Right cardiac atrium (tissue), 5 donors: ENCODE results near the gene SEMA3C. TPM values are rescaled to one million over a fixed set of nuclear protein-coding genes. Genes with fewer than 3 reads are reported as not detected.
A peak's percentile ranks its signal among the peaks of the same experiment; 100 is the strongest.

Experiments
- ATAC-seq, 2 donors: fragments of 200-7000 bp; cut with Tn5 transposase; one replicate each; pipeline versions ENCODE4 v1.8.0 to v1.9.1; 2020; ENCODE audit warnings: moderate library complexity in 2 of 2, mild to moderate bottlenecking in 1 of 2
- DNase-seq, 3 donors: peaks; one replicate each; pipeline ENCODE4 v3.0.0-alpha.2; 2020
- H3K27ac ChIP-seq: one replicate; pipeline ENCODE4 v1.5.1; 2013; ENCODE audit warnings: mild to moderate bottlenecking, low read length, control low read depth, moderate library complexity
- H3K27me3 ChIP-seq: one replicate; pipeline ENCODE4 v1.6.1; 2013; ENCODE audit not compliant: control insufficient read depth, insufficient read depth
- H3K4me1 ChIP-seq: one replicate; pipeline ENCODE4 v1.6.1; 2013; ENCODE audit warnings: low read length; ENCODE audit not compliant: control insufficient read depth, insufficient read depth
- H3K4me3 ChIP-seq: one replicate; pipeline ENCODE4 v1.5.1; 2013; ENCODE audit warnings: low read length, control low read depth
- H3K9me3 ChIP-seq: one replicate; pipeline ENCODE4 v1.6.1; 2013; ENCODE audit warnings: low read length; ENCODE audit not compliant: control insufficient read depth
- WGBS: extraction: QIAGEN DNeasy Blood & Tissue Kit; methylation state at CpG from one replicate; pipeline ENCODE4 v1.1.7; 2013; 5-methylcytosine and 5-hydroxymethylcytosine counted together
- intact Hi-C, 4 donors: fragments of 100-400 bp; cut with DNase I; formaldehyde crosslinking; loops; one replicate each; pipeline versions ENCODE4 v1.11.0 to v1.14.0; 2022 to 2023
- polyA plus RNA-seq: library from polyadenylated mRNA; stranded (reverse); fragments of 200-250 nt; gene quantifications from one replicate; pipeline ENCODE4 v1.2.3, GENCODE V29; 2013
- total RNA-seq, 4 donors: library from RNA; stranded (reverse); fragmentation: NEBNext Ultra II Directional; extraction: Animal tissue kit (Norgen Biotek cat#: 25700); gene quantifications; one replicate each; pipeline ENCODE4 v1.2.1, GENCODE V29; 2021
- donor health status: healthy with polysubstance abuse.
- donor health status: DM: no; HTN: yes; CAD: no.
- donor health status: DM: no; HTN: no; CAD: no.
- donor health status: DM: no; HTN: yes; CAD: no; lungs with severe emphysema.
- donor health status: DM: yes; HTN: yes; CAD: no.

SEMA3C gene
- total and polyA plus RNA-seq, 5 donors, result 10.1 to 42.3 (median 40.0) TPM

- peak overlapping the region; percentile 37 for H3K27ac ChIP-seq
- DNase-seq (no peak), ATAC-seq (peak; percentile 84)
- WGBS, result 50% methylated on average over 2 of the region's 2 CpGs
- peaks cover 3% of the 10 kb centered on the region for H3K4me1 ChIP-seq
- no peaks in the 10 kb centered on the region for H3K27me3 ChIP-seq
- no peaks in the 10 kb centered on the region for H3K9me3 ChIP-seq
- H3K4me3 ChIP-seq, result no peak overlapping the region
- intact Hi-C loops, result no loop called here
Measured at GRCh38 chr7:80883154-80884025, 35.5 kb downstream of the SEMA3C start.

- no peak for DNase-seq
- Histone ChIP-seq H3K4me3 (no peak overlapping the region), H3K27ac (no peak overlapping the region), H3K4me1 (peaks cover 3% of the 10 kb centered on the region), H3K9me3 (no peaks in the 10 kb centered on the region), H3K27me3 (no peaks in the 10 kb centered on the region)
- no peak for ATAC-seq
- WGBS, result 85% methylated on average over 4 of the region's 4 CpGs
- intact Hi-C loops, result no loop called here
Measured at GRCh38 chr7:80882213-80882801, 36.5 kb downstream of the SEMA3C start.

GRCh38 chr7:80881351-80881900, 37.4 kb downstream of the SEMA3C start:
- H3K9me3 ChIP-seq, result no peaks in the 10 kb centered on the region
- no peak overlapping the region for H3K27ac ChIP-seq
- intact Hi-C loops, result no loop called here
- WGBS, result 82% methylated on average over 1 of the region's 1 CpG
- no peaks in the 10 kb centered on the region for H3K27me3 ChIP-seq
- H3K4me1 ChIP-seq, result peaks cover 6% of the 10 kb centered on the region
- DNase-seq (no peak), ATAC-seq (no peak)
- H3K4me3 ChIP-seq, result no peak overlapping the region

- intact Hi-C loops, result no loop called here
- ATAC-seq (peak; percentile 67 to 70), DNase-seq (no peak)
- no peaks in the 10 kb centered on the region for H3K27me3 ChIP-seq
- no peaks in the 10 kb centered on the region for H3K9me3 ChIP-seq
- peak overlapping the region; percentile 35 for H3K27ac ChIP-seq
- H3K4me3 ChIP-seq, result no peak overlapping the region
- peaks cover 6% of the 10 kb centered on the region for H3K4me1 ChIP-seq
- 60% methylated on average over 5 of the region's 5 CpGs for WGBS
Measured at GRCh38 chr7:80879849-80880248, 39.0 kb downstream of the SEMA3C start.

- peaks cover 6% of the 10 kb centered on the region for H3K4me1 ChIP-seq
- H3K27ac ChIP-seq, result no peak overlapping the region
- no peaks in the 10 kb centered on the region for H3K9me3 ChIP-seq
- no peak overlapping the region for H3K4me3 ChIP-seq
- DNase-seq (peak in 1 of 3 donors; percentile 24), ATAC-seq (no peak)
- intact Hi-C loops, result no loop called here
- no peaks in the 10 kb centered on the region for H3K27me3 ChIP-seq
- WGBS, result 42% methylated on average over 5 of the region's 5 CpGs
Measured at GRCh38 chr7:80876894-80877414, 41.9 kb downstream of the SEMA3C start.

GRCh38 chr7:80875537-80876120, 43.2 kb downstream of the SEMA3C start:
- Histone ChIP-seq H3K4me1 (peaks cover 6% of the 10 kb centered on the region), H3K9me3 (no peaks in the 10 kb centered on the region), H3K27ac (no peak overlapping the region), H3K4me3 (no peak overlapping the region), H3K27me3 (no peaks in the 10 kb centered on the region)
- intact Hi-C loops, result no loop called here
- ATAC-seq (no peak), DNase-seq (no peak)
- WGBS, result 82% methylated on average over 9 of the region's 9 CpGs

GRCh38 chr7:80873140-80873539, 45.7 kb downstream of the SEMA3C start:
- 83% methylated on average over 5 of the region's 5 CpGs for WGBS
- DNase-seq (no peak), ATAC-seq (no peak)
- H3K27ac ChIP-seq, result no peak overlapping the region
- no peak overlapping the region for H3K4me3 ChIP-seq
- no peaks in the 10 kb centered on the region for H3K27me3 ChIP-seq
- H3K9me3 ChIP-seq, result no peaks in the 10 kb centered on the region
- peaks cover 3% of the 10 kb centered on the region for H3K4me1 ChIP-seq
- intact Hi-C loops, result no loop called here

- peaks cover 1% of the 10 kb centered on the region for H3K4me1 ChIP-seq
- intact Hi-C loops, result no loop called here
- DNase-seq, result no peak
- ATAC-seq, result no peak
- no peak overlapping the region for H3K27ac ChIP-seq
- no peaks in the 10 kb centered on the region for H3K9me3 ChIP-seq
- no peaks in the 10 kb centered on the region for H3K27me3 ChIP-seq
- 63% methylated on average over 2 of the region's 2 CpGs for WGBS
- H3K4me3 ChIP-seq, result no peak overlapping the region
Measured at GRCh38 chr7:80871228-80871627, 47.6 kb downstream of the SEMA3C start.

- H3K9me3 ChIP-seq, result no peaks in the 10 kb centered on the region
- no peaks in the 10 kb centered on the region for H3K27me3 ChIP-seq
- DNase-seq (no peak), ATAC-seq (no peak)
- no peak overlapping the region for H3K27ac ChIP-seq
- peaks cover 1% of the 10 kb centered on the region for H3K4me1 ChIP-seq
- H3K4me3 ChIP-seq, result no peak overlapping the region
- intact Hi-C loops, result no loop called here
- 43% methylated on average over 4 of the region's 4 CpGs for WGBS
Measured at GRCh38 chr7:80870813-80871212, 48.0 kb downstream of the SEMA3C start.

- Histone ChIP-seq H3K9me3 (no peaks in the 10 kb centered on the region), H3K4me3 (no peak overlapping the region), H3K27me3 (no peaks in the 10 kb centered on the region), H3K27ac (no peak overlapping the region), H3K4me1 (peaks cover 1% of the 10 kb centered on the region)
- intact Hi-C loops, result no loop called here
- 93% methylated on average over 6 of the region's 6 CpGs for WGBS
- ATAC-seq (no peak), DNase-seq (no peak)
Measured at GRCh38 chr7:80869821-80870751, 48.8 kb downstream of the SEMA3C start.
